H9 (cell line): ENCODE data around the gene PRR30. TPM values are rescaled to one million over a fixed set of nuclear protein-coding genes. Genes with fewer than 3 reads are reported as not detected.

Experiments used
- DNase-seq: peaks from one replicate; pipeline ENCODE4 v3.0.0-alpha.2; 2017
- H2AFZ ChIP-seq: one replicate; pipeline ENCODE4 v1.6.1; 2013; ENCODE audit warnings: mild to moderate bottlenecking, low read length, control low read depth, moderate library complexity
- H2AK5ac ChIP-seq: 2 replicates; pipeline ENCODE4 v1.6.1; 2013; ENCODE audit warnings: low read length, control low read depth, mixed read lengths; ENCODE audit not compliant: insufficient read length
- H2BK120ac ChIP-seq: one replicate; pipeline ENCODE4 v1.6.1; 2013; ENCODE audit warnings: low read depth, mild to moderate bottlenecking, low read length, control low read depth, inconsistent platforms; ENCODE audit not compliant: poor library complexity, severe bottlenecking
- H2BK12ac ChIP-seq: 2 replicates; pipeline ENCODE4 v1.6.1; 2013; ENCODE audit warnings: low read length, control low read depth, mixed read lengths, low read depth; ENCODE audit not compliant: insufficient read length
- H2BK15ac ChIP-seq: 2 replicates; pipeline ENCODE4 v1.6.1; 2013; ENCODE audit warnings: low read depth, low read length, control low read depth
- H2BK20ac ChIP-seq: one replicate; pipeline ENCODE4 v1.6.1; 2013; ENCODE audit warnings: low read depth, mild to moderate bottlenecking, low read length, control low read depth, inconsistent platforms; ENCODE audit not compliant: poor library complexity, severe bottlenecking
- H2BK5ac ChIP-seq: 2 replicates; pipeline ENCODE4 v1.6.1; 2013; ENCODE audit warnings: low read length, control low read depth, mixed read lengths; ENCODE audit not compliant: insufficient read length
- H3K14ac ChIP-seq: 2 replicates; pipeline ENCODE4 v1.6.1; 2013; ENCODE audit warnings: low read length, control low read depth; ENCODE audit not compliant: insufficient read depth
- H3K18ac ChIP-seq: 2 replicates; pipeline ENCODE4 v1.6.1; 2013; ENCODE audit warnings: low read depth, mild to moderate bottlenecking, mixed read lengths, low read length, control low read depth; ENCODE audit not compliant: insufficient read length
- H3K23ac ChIP-seq: 2 replicates; pipeline ENCODE4 v1.6.1; 2013; ENCODE audit warnings: low read length, control low read depth, mixed read lengths, low read depth; ENCODE audit not compliant: insufficient read length
- H3K23me2 ChIP-seq: 2 replicates; pipeline ENCODE4 v1.6.1; 2013; ENCODE audit warnings: low read depth, mild to moderate bottlenecking, mixed read lengths, low read length, control low read depth; ENCODE audit not compliant: insufficient read length, poor library complexity, severe bottlenecking
- H3K27ac ChIP-seq: 2 replicates; pipeline ENCODE4 v1.5.1; 2013; ENCODE audit warnings: low read length, control low read depth, mixed read lengths, low read depth; ENCODE audit not compliant: insufficient read length
- H3K27me3 ChIP-seq: 2 replicates; pipeline ENCODE4 v1.6.1; 2013; ENCODE audit warnings: low read length, control low read depth, inconsistent platforms; ENCODE audit not compliant: insufficient read depth
- H3K4ac ChIP-seq: 2 replicates; pipeline ENCODE4 v1.6.1; 2013; ENCODE audit warnings: low read depth, mild to moderate bottlenecking, control low read depth, inconsistent platforms, low read length, moderate library complexity
- H3K4me1 ChIP-seq: 2 replicates; pipeline ENCODE4 v1.6.1; 2013; ENCODE audit warnings: low read length, control low read depth, inconsistent platforms; ENCODE audit not compliant: insufficient read depth
- H3K4me2 ChIP-seq: 2 replicates; pipeline ENCODE4 v1.6.1; 2013; ENCODE audit warnings: low read length, control low read depth, mixed read lengths; ENCODE audit not compliant: insufficient read length, insufficient read depth
- H3K56ac ChIP-seq: 2 replicates; pipeline ENCODE4 v1.6.1; 2013; ENCODE audit warnings: low read depth, mild to moderate bottlenecking, mixed read lengths, low read length, control low read depth; ENCODE audit not compliant: insufficient read length
- H3K79me1 ChIP-seq: 2 replicates; pipeline ENCODE4 v1.6.1; 2013; ENCODE audit warnings: low read depth, mild to moderate bottlenecking, moderate library complexity, low read length, control low read depth, inconsistent platforms; ENCODE audit not compliant: insufficient read depth, poor library complexity, severe bottlenecking
- H3K79me2 ChIP-seq: 2 replicates; pipeline ENCODE4 v1.6.1; 2013; ENCODE audit warnings: low read length, control low read depth, inconsistent platforms; ENCODE audit not compliant: insufficient read depth
- H3K9ac ChIP-seq: 2 replicates; pipeline ENCODE4 v1.6.1; 2013; ENCODE audit warnings: low read length, control low read depth, mixed read lengths; ENCODE audit not compliant: insufficient read length; ENCODE audit errors: extremely low read depth
- H3K9me3 ChIP-seq: one replicate; pipeline ENCODE4 v1.6.1; 2013; ENCODE audit warnings: low read depth, low read length, inconsistent platforms; ENCODE audit not compliant: control insufficient read depth
- H3T11ph ChIP-seq: one replicate; pipeline ENCODE4 v1.6.1; 2013; ENCODE audit warnings: mild to moderate bottlenecking, low read length, control low read depth, inconsistent platforms
- H4K20me1 ChIP-seq: one replicate; pipeline ENCODE4 v1.6.1; 2013; ENCODE audit not compliant: control insufficient read depth, insufficient read length, insufficient read depth
- H4K5ac ChIP-seq: 2 replicates; pipeline ENCODE4 v1.6.1; 2013; ENCODE audit warnings: low read depth, mild to moderate bottlenecking, mixed read lengths, low read length, control low read depth; ENCODE audit not compliant: insufficient read length
- H4K8ac ChIP-seq: replicated peaks from 2 replicates; pipeline ENCODE4 v1.6.1; 2013; ENCODE audit warnings: low read length, control low read depth, mixed read lengths, low read depth; ENCODE audit not compliant: insufficient read length
- H4K91ac ChIP-seq: 2 replicates; pipeline ENCODE4 v1.6.1; 2013; ENCODE audit warnings: low read depth, mild to moderate bottlenecking, moderate library complexity, mixed read lengths, low read length, control low read depth; ENCODE audit not compliant: insufficient read length
- H3K27ac Mint-ChIP-seq, 3 experiments: 2 replicates in 2 of 3; 3 replicates in 1 of 3; pipeline ENCODE4 v1.8.0; 2020 to 2021; ENCODE audit warnings: mixed read lengths in 3 of 3, mild to moderate bottlenecking in 1 of 3, moderate library complexity in 1 of 3
- H3K27me3 Mint-ChIP-seq: 2 replicates; pipeline ENCODE4 v1.8.0; 2021; ENCODE audit warnings: low read depth, mild to moderate bottlenecking, moderate library complexity, mixed read lengths
- H3K36me3 Mint-ChIP-seq, 3 experiments: 2 replicates in 2 of 3; 3 replicates in 1 of 3; pipeline ENCODE4 v1.8.0; 2020 to 2021; ENCODE audit warnings: low read depth in 3 of 3, mixed read lengths in 3 of 3; ENCODE audit not compliant: insufficient read depth in 1 of 3
- H3K4me1 Mint-ChIP-seq, 2 experiments: 2 replicates each; pipeline ENCODE4 v1.8.0; 2020; ENCODE audit warnings: mixed read lengths in 2 of 2
- H3K4me3 Mint-ChIP-seq, 2 experiments: 2 replicates in 1 of 2; 3 replicates in 1 of 2; pipeline ENCODE4 v1.8.0; 2020 to 2021; ENCODE audit warnings: mild to moderate bottlenecking in 2 of 2, mixed read lengths in 2 of 2, moderate library complexity in 1 of 2
- H3K9me3 Mint-ChIP-seq, 2 experiments: 2 replicates in 1 of 2; 3 replicates in 1 of 2; pipeline ENCODE4 v1.8.0; 2020; ENCODE audit warnings: mild to moderate bottlenecking in 2 of 2, mixed read lengths in 2 of 2, moderate library complexity in 1 of 2
- CTCF ChIP-seq: fragments of 200-600 bp; sonication (generic); conservative IDR thresholded peaks from 3 replicates; pipeline ENCODE4 v1.8.0; 2021; ENCODE audit warnings: antibody characterized with exemption, mild to moderate bottlenecking
- WGBS: extraction: QIAGEN DNeasy Blood & Tissue Kit; methylation state at CpG from one replicate; pipeline ENCODE4 v1.1.7; 2013; ENCODE audit warnings: missing lambda C conversion rate, low lambda C conversion rate, mixed read lengths; ENCODE audit not compliant: insufficient read length; ENCODE audit errors: extremely low coverage; 5-methylcytosine and 5-hydroxymethylcytosine counted together
- total RNA-seq: library from RNA; stranded (reverse); gene quantifications from 2 replicates; pipeline ENCODE4 v1.2.1, GENCODE V29; 2021

The PRR30 gene
- total RNA-seq, 1 experiment from 2014 or later = not detected

GRCh38 chr2:27152796-27153464, 13.7 kb upstream of the PRR30 start:
- Histone ChIP-seq H3K4ac (no peak overlapping the region), H3K4me2 (no peak overlapping the region), H2BK5ac (no peak overlapping the region), H3K79me1 (no peaks in the 10 kb centered on the region), H2BK15ac (no peak overlapping the region), H3K14ac (no peak overlapping the region), H3K4me1 (no peaks in the 10 kb centered on the region), H3K27ac (no peak overlapping the region), H3K56ac (no peak overlapping the region), H3K27me3 (no peaks in the 10 kb centered on the region), H3K9me3 (no peaks in the 10 kb centered on the region), H2AFZ (no peak overlapping the region), H3K23me2 (no peaks in the 10 kb centered on the region), H4K5ac (no peak overlapping the region), H3K18ac (no peak overlapping the region), H2BK12ac (no peak overlapping the region), H3T11ph (no peak overlapping the region), H2BK20ac (no peak overlapping the region), H2AK5ac (no peak overlapping the region), H3K79me2 (no peaks in the 10 kb centered on the region), H3K9ac (no peak overlapping the region), H4K91ac (no peak overlapping the region), H4K8ac (no peak overlapping the region), H4K20me1 (no peaks in the 10 kb centered on the region), H2BK120ac (no peak overlapping the region), H3K23ac (no peak overlapping the region)
- Mint-ChIP-seq H3K27me3 (peaks cover 2% of the 10 kb centered on the region; the same call in 1 of the 2 replicates), H3K4me1 (peaks cover 0 to 2% of the 10 kb centered on the region in 2 experiments; a peak in 1 of 4 replicates), H3K9me3 (peaks cover 0 to 2% of the 10 kb centered on the region in 2 experiments; a peak in 2 of 5 replicates), H3K36me3 (no peaks in the 10 kb centered on the region), H3K4me3 (no peak overlapping the region), H3K27ac (no peak overlapping the region)
- WGBS = no CpG with 5 or more reads among the region's 2 CpGs
- DNase-seq = no peak
- TF ChIP-seq CTCF = no peak
